Natural killer cell (primary cell): Measurements from ENCODE around the gene RPL41. TPM values are rescaled to one million over a fixed set of nuclear protein-coding genes. Genes with fewer than 3 reads are reported as not detected.

Experiments used
- ATAC-seq, 3 donors: fragments of 150-1000 bp in 2 of 3; fragments of 200-7000 bp in 1 of 3; cut with Tn5 transposase; 1 replicate in 1 of 3; 2 replicates in 2 of 3; pipeline ENCODE4 v1.10.0; 2021; ENCODE audit warnings: mild to moderate bottlenecking in 2 of 3, moderate library complexity in 2 of 3
- DNase-seq, 2 donors: peaks; one replicate each; pipeline versions ENCODE4 v3.0.0 to v3.0.0-alpha.2; 2013 to 2021; ENCODE audit warnings: mixed read lengths in 1 of 2
- H3K27ac ChIP-seq: one replicate; pipeline ENCODE4 v1.5.1; 2013; ENCODE audit warnings: mild to moderate bottlenecking, low read length
- H3K27me3 ChIP-seq: one replicate; pipeline ENCODE4 v1.6.1; 2013; ENCODE audit warnings: low read length; ENCODE audit not compliant: control insufficient read depth, insufficient read depth
- H3K36me3 ChIP-seq: one replicate; pipeline ENCODE4 v1.6.1; 2013; ENCODE audit warnings: low read length; ENCODE audit not compliant: control insufficient read depth, insufficient read depth
- H3K4me1 ChIP-seq: one replicate; pipeline ENCODE4 v1.6.1; 2013; ENCODE audit warnings: low read length; ENCODE audit not compliant: control insufficient read depth, insufficient read depth
- H3K4me3 ChIP-seq: one replicate; pipeline ENCODE4 v1.5.1; 2013; ENCODE audit warnings: low read length
- H3K9me3 ChIP-seq: one replicate; pipeline ENCODE4 v1.6.1; 2013; ENCODE audit warnings: low read length; ENCODE audit not compliant: control insufficient read depth, insufficient read depth
- H3K27ac Mint-ChIP-seq, 2 donors: one replicate each; pipeline ENCODE4 v1.8.0; 2022; ENCODE audit warnings: mild to moderate bottlenecking in 2 of 2, mixed read lengths in 2 of 2, moderate library complexity in 1 of 2
- H3K27me3 Mint-ChIP-seq, 2 donors: one replicate each; pipeline ENCODE4 v1.8.0; 2022; ENCODE audit warnings: low read depth in 2 of 2, mixed read lengths in 2 of 2
- H3K36me3 Mint-ChIP-seq: one replicate; pipeline ENCODE4 v1.8.0; 2022; ENCODE audit warnings: mixed read lengths
- H3K4me1 Mint-ChIP-seq, 2 donors: one replicate each; pipeline ENCODE4 v1.8.0; 2022; ENCODE audit warnings: mixed read lengths in 2 of 2
- H3K4me3 Mint-ChIP-seq: one replicate; pipeline ENCODE4 v1.8.0; 2022; ENCODE audit warnings: mild to moderate bottlenecking, moderate library complexity, mixed read lengths
- H3K9me3 Mint-ChIP-seq, 2 donors: one replicate each; pipeline ENCODE4 v1.8.0; 2022; ENCODE audit warnings: mixed read lengths in 2 of 2
- CTCF ChIP-seq: fragments of 200-600 bp; IDR thresholded peaks from one replicate; pipeline ENCODE4 v1.8.0; 2022; ENCODE audit warnings: antibody characterized with exemption
- WGBS: methylation state at CpG from one replicate; pipeline ENCODE4 v1.1.7; 2013; ENCODE audit warnings: missing lambda C conversion rate; ENCODE audit not compliant: insufficient coverage; 5-methylcytosine and 5-hydroxymethylcytosine counted together
- intact Hi-C: fragments of 100-400 bp; cut with micrococcal nuclease; formaldehyde crosslinking; loops from one replicate; pipeline ENCODE4 v1.14.2; 2022
- total RNA-seq, 4 donors: library from RNA; stranded (reverse); fragments of 120-200 nt in 1 of 4; gene quantifications; one replicate each; pipeline versions ENCODE4 v1.2.3 to v1.2.4, GENCODE V29; 2013 to 2022

Gene RPL41
- total RNA-seq, 3 donors from 2014 or later (not counting 1 experiment from before 2014, with no cell fraction given) = 2,342 to 3,083 (median 3,009) TPM

GRCh38 chr12:56104815-56105608, 11.4 kb upstream of the RPL41 start:
- Mint-ChIP-seq H3K4me3 (peak overlapping the region; percentile 100), H3K36me3 (no peaks in the 10 kb centered on the region), H3K27me3 (no peaks in the 10 kb centered on the region), H3K4me1 (peaks cover 52 to 56% of the 10 kb centered on the region in 2 donors), H3K27ac (peak overlapping the region; percentile 97 to 99), H3K9me3 (no peaks in the 10 kb centered on the region)
- intact Hi-C loops = loop anchor here (1.0 to 5.0 kb wide), 5 partner anchors 11 to 288 kb away; partner anchors contain the start of genes ORMDL2, RPL41, RPS26 and SARNP
- TF ChIP-seq CTCF = no peak
- Histone ChIP-seq H3K27me3 (no peaks in the 10 kb centered on the region), H3K9me3 (no peaks in the 10 kb centered on the region), H3K36me3 (peaks cover 31% of the 10 kb centered on the region), H3K4me1 (peaks cover 37% of the 10 kb centered on the region), H3K4me3 (peak overlapping the region; percentile 81), H3K27ac (peak overlapping the region; percentile 80)
- DNase-seq (peak in 1 of 2 donors; percentile 41), ATAC-seq (peak; percentile 8 to 17 (median 10))
- WGBS = 1% methylated on average over 40 of the region's 40 CpGs

- ATAC-seq (no peak), DNase-seq (no peak)
- intact Hi-C loops = no loop called here
- no peaks in the 10 kb centered on the region for H3K9me3 Mint-ChIP-seq
- peaks cover 36% of the 10 kb centered on the region for H3K36me3 ChIP-seq
- peak overlapping the region; percentile 81 for H3K4me3 ChIP-seq
- peak overlapping the region; percentile 100 for H3K4me3 Mint-ChIP-seq
- H3K36me3 Mint-ChIP-seq = no peaks in the 10 kb centered on the region
- no peaks in the 10 kb centered on the region for H3K9me3 ChIP-seq
- H3K27me3 ChIP-seq = no peaks in the 10 kb centered on the region
- H3K27me3 Mint-ChIP-seq = no peaks in the 10 kb centered on the region
- peaks cover 52 to 56% of the 10 kb centered on the region in 2 donors for H3K4me1 Mint-ChIP-seq
- H3K27ac ChIP-seq = no peak overlapping the region
- peak overlapping the region; percentile 97 to 99 for H3K27ac Mint-ChIP-seq
- no peak for TF ChIP-seq CTCF
- peaks cover 37% of the 10 kb centered on the region for H3K4me1 ChIP-seq
- WGBS = 44% methylated on average over 2 of the region's 2 CpGs
Observed at GRCh38 chr12:56105609-56105902, 10.9 kb upstream of the RPL41 start.

DNA sequence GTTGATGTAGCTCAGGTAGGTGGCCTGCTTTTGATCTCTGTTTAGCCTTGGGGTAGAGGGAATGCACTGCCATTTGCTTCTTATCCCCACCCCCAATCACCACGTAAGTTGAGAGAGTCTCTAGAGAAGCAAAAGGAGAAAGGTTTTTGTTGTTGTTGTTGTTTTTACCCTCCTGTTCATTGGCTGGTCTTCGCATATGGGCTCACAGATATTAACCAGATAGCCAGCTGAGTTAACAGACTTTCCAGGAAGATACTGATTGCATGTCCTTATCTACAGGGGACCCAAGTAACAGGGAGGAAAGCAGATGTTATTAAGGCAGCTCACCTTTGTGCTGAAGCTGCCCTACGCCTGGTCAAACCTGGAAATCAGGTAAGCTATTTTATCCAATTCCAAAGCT, 9.2 kb upstream of the RPL41 start:
- ATAC-seq = no peak
- 92% methylated on average over 2 of the region's 3 CpGs for WGBS

More for the DNA sequence above, 9.2 kb upstream of the RPL41 start:
- Histone ChIP-seq H3K36me3 (peaks cover 53% of the 10 kb centered on the region), H3K27ac (no peak overlapping the region), H3K27me3 (no peaks in the 10 kb centered on the region), H3K9me3 (no peaks in the 10 kb centered on the region), H3K4me1 (peaks cover 30% of the 10 kb centered on the region), H3K4me3 (no peak overlapping the region)
- no peaks in the 10 kb centered on the region for H3K36me3 Mint-ChIP-seq
- H3K27ac Mint-ChIP-seq = peak overlapping the region in 1 of 2 donors; percentile 16
- no peaks in the 10 kb centered on the region for H3K27me3 Mint-ChIP-seq
- intact Hi-C loops = no loop called here
- peaks cover 46 to 49% of the 10 kb centered on the region in 2 donors for H3K4me1 Mint-ChIP-seq
- no peak for DNase-seq
- H3K4me3 Mint-ChIP-seq = no peak overlapping the region
- TF ChIP-seq CTCF = no peak
- no peaks in the 10 kb centered on the region for H3K9me3 Mint-ChIP-seq
